SK-N-MC (cell line): Measurements from ENCODE around the gene CAMTA1.

Experiments used
- EZH2 ChIP-seq: fragments of 200-600 bp; sonication (generic); IDR thresholded peaks from one replicate; pipeline ENCODE4 v1.6.1; 2017; ENCODE audit warnings: antibody characterized with exemption
- POLR2AphosphoS5 ChIP-seq: IDR thresholded peaks from 2 replicates; pipeline ENCODE4 v1.6.1; 2012; ENCODE audit warnings: mild to moderate bottlenecking, low read depth, low read length, borderline replicate concordance

DNA sequence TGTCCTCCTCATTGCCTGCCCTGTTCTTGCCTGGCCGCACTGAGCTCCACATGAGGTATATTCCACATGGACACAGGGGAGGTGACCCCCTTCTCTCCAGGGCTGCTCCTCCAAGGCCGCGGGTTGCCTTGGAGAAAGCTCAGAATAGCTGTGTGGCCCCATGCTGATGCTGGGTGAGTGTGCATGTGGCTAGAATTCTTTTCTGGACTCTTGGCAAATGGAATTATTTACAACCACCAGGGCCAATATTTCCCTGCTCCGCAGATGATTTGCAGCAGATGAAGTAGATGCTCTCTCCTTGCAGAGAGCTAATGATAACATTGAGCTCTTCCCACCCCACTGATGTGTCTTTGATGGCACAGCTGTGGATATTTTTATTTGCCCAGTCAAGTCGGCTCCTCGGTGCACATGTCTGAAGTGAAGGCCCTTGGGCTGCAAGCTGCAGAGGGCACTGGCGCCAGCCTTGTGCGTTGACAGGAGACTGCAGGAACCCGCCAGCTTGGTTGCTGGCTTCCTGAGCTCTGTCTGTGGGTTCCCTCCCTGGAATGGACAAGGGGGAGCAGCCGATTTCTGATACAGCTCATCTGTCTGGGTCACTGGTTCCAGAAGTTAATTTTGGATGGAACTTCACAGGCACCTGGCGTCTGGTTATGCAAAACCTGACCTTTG is 581.2 kb downstream of the CAMTA1 start:
- TF ChIP-seq EZH2, result no peak
- no peak for TF ChIP-seq POLR2AphosphoS5
